A549 (cell line): ENCODE measurements around the gene ARHGEF4. TPM values are rescaled to one million over a fixed set of nuclear protein-coding genes. Genes with fewer than 3 reads are reported as not detected.

ENCODE experiments used
- ATAC-seq, 2 experiments: fragments of 200-7000 bp in 1 of 2; fragments of >200 bp in 1 of 2; cut with Nextera tagmentation in 1 of 2; cut with Tn5 transposase in 1 of 2; 3 replicates each; pipeline versions ENCODE4 v1.8.0 to v1.9.1; 2018 to 2020; ENCODE audit warnings: mild to moderate bottlenecking in 1 of 2, moderate library complexity in 1 of 2
- CTCF ChIA-PET: fragments of 300-600 bp; sonication (Branson Sonifier 250); formaldehyde crosslinking; extraction: SDS; loops from one replicate; lab custom pipeline; 2021; ENCODE audit warnings: antibody characterized with exemption, inconsistent platforms; lab: Yijun Ruan, JAX
- POLR2A ChIA-PET: fragments of 350-600 bp; formaldehyde crosslinking; extraction: SDS; loops from one replicate; lab custom pipeline; 2021; ENCODE audit warnings: antibody characterized with exemption, inconsistent platforms; lab: Yijun Ruan, JAX
- DNase-seq, 2 experiments: peaks; one replicate each; pipeline versions ENCODE4 v3.0.0 to v3.0.0-alpha.2; 2011 to 2016; ENCODE audit warnings: low read depth in 1 of 2, low spot score in 1 of 2
- FAIRE-seq: peaks from 2 replicates; lab custom pipeline; 2011; peaks lifted over from hg19 to GRCh38; lab: Jason Lieb, UNC
- H3K27ac ChIP-seq, 2 experiments: fragments of >200 bp; sonication (Bioruptor Twin); formaldehyde crosslinking; 3 replicates each; pipeline ENCODE4 v1.5.1; 2016 to 2017
- H3K4me1 ChIP-seq: fragments of >200 bp; sonication (Bioruptor Twin); formaldehyde crosslinking; 3 replicates; pipeline ENCODE4 v1.6.1; 2016
- H3K4me2 ChIP-seq: fragments of >200 bp; sonication (Bioruptor Twin); formaldehyde crosslinking; 3 replicates; pipeline ENCODE4 v1.6.1; 2016
- H3K4me3 ChIP-seq: fragments of >200 bp; sonication (Bioruptor Twin); formaldehyde crosslinking; 3 replicates; pipeline ENCODE4 v1.5.1; 2016
- H3K9me3 ChIP-seq: fragments of >200 bp; sonication (Bioruptor Twin); formaldehyde crosslinking; 3 replicates; pipeline ENCODE4 v1.6.1; 2016
- CBX2 ChIP-seq: fragments of 200-600 bp; sonication (generic); IDR thresholded peaks from 2 replicates; pipeline ENCODE4 v1.6.1; 2016; ENCODE audit warnings: low read depth, mild to moderate bottlenecking, borderline replicate concordance
- EHMT2 ChIP-seq: fragments of 200-600 bp; sonication (generic); IDR thresholded peaks from 2 replicates; pipeline ENCODE4 v1.6.1; 2016; ENCODE audit warnings: antibody characterized with exemption, low read depth, mild to moderate bottlenecking, moderate library complexity
- FOSB ChIP-seq: fragments of 250-450 bp; sonication (Bioruptor Pico); IDR thresholded peaks from 2 replicates; pipeline ENCODE4 v1.5.0; 2020; ENCODE audit warnings: mild to moderate bottlenecking, moderate library complexity
- FOSL2 ChIP-seq, 2 experiments: fragments of 450-650 bp in 1 of 2; fragments of >200 bp in 1 of 2; sonication (Bioruptor Twin) in 1 of 2; formaldehyde crosslinking; IDR thresholded peaks; 2 replicates each; pipeline versions ENCODE4 v1.5.0 to v1.6.1; 2016 to 2020; ENCODE audit warnings: mild to moderate bottlenecking in 1 of 2, moderate library complexity in 1 of 2
- FOXS1 ChIP-seq: fragments of 250-450 bp; sonication (Bioruptor Pico); IDR thresholded peaks from 2 replicates; pipeline ENCODE4 v1.5.0; 2020; ENCODE audit warnings: mild to moderate bottlenecking, moderate library complexity
- GATA3 ChIP-seq: IDR thresholded peaks from 2 replicates; pipeline ENCODE4 v1.6.1; 2012; ENCODE audit warnings: borderline replicate concordance
- HEYL ChIP-seq: fragments of 250-450 bp; sonication (Bioruptor Pico); IDR thresholded peaks from 2 replicates; pipeline ENCODE4 v1.8.0; 2021; ENCODE audit warnings: mild to moderate bottlenecking, moderate library complexity
- HOXB5 ChIP-seq: fragments of 250-450 bp; sonication (Bioruptor Pico); IDR thresholded peaks from 2 replicates; pipeline ENCODE4 v1.5.0; 2020; ENCODE audit warnings: mild to moderate bottlenecking, moderate library complexity
- MAFK ChIP-seq: fragments of 450-650 bp; IDR thresholded peaks from 2 replicates; pipeline ENCODE4 v1.6.1; 2014; ENCODE audit not compliant: partially characterized antibody
- MYC ChIP-seq: IDR thresholded peaks from 2 replicates; pipeline ENCODE4 v1.6.1; 2012; ENCODE audit warnings: mild to moderate bottlenecking, inconsistent platforms, low read length, improper control_type of control experiment, borderline replicate concordance
- RARB ChIP-seq: fragments of 250-450 bp; sonication (Bioruptor Pico); IDR thresholded peaks from 2 replicates; pipeline ENCODE4 v1.8.0; 2021; ENCODE audit warnings: mild to moderate bottlenecking, moderate library complexity
- RFX5 ChIP-seq: fragments of 450-650 bp; IDR thresholded peaks from 2 replicates; pipeline ENCODE4 v1.7.1; 2014; ENCODE audit warnings: antibody characterized with exemption, mild to moderate bottlenecking, moderate library complexity
- RNF2 ChIP-seq: fragments of 200-600 bp; sonication (generic); IDR thresholded peaks from 2 replicates; pipeline ENCODE4 v1.6.1; 2016; ENCODE audit warnings: low read depth, mild to moderate bottlenecking, antibody characterized with exemption, moderate library complexity, borderline replicate concordance
- SREBF2 ChIP-seq: fragments of 450-650 bp; IDR thresholded peaks from 2 replicates; pipeline ENCODE4 v1.6.1; 2014; ENCODE audit warnings: mild to moderate bottlenecking, moderate library complexity
- TFCP2L1 ChIP-seq: fragments of 250-450 bp; sonication (Bioruptor Pico); IDR thresholded peaks from 2 replicates; pipeline ENCODE4 v1.5.0; 2021; ENCODE audit warnings: mild to moderate bottlenecking
- ZC3H11A ChIP-seq: fragments of 450-650 bp; IDR thresholded peaks from 2 replicates; pipeline ENCODE4 v1.6.1; 2014; ENCODE audit warnings: antibody characterized with exemption, mild to moderate bottlenecking
- ZFP36 ChIP-seq: fragments of 450-650 bp; IDR thresholded peaks from 2 replicates; pipeline ENCODE4 v1.6.1; 2014; ENCODE audit warnings: borderline replicate concordance; ENCODE audit not compliant: partially characterized antibody
- ZNF302 ChIP-seq: fragments of 250-450 bp; sonication (Bioruptor Pico); IDR thresholded peaks from 2 replicates; pipeline ENCODE4 v1.9.0; 2021; ENCODE audit warnings: inconsistent platforms, mild to moderate bottlenecking, moderate library complexity
- WGBS: methylation state at CpG from one replicate; pipeline ENCODE4 v1.1.6; 2017; ENCODE audit errors: missing lambda C conversion rate; 5-methylcytosine and 5-hydroxymethylcytosine counted together
- polyA plus RNA-seq, 4 experiments: library from polyadenylated mRNA; depleted of rRNA in 3 of 4; stranded (reverse); fragments of >200 nt; fragmentation: RNase III in 1 of 4; extraction: RNeasy Plus Mini Kit Qiagen cat#74134 plus additional on column Dnase treatment in 1 of 4; gene quantifications; 2 replicates in 3 of 4; 3 replicates in 1 of 4; pipeline ENCODE4 v1.2.3, GENCODE V29; 2011 to 2017
- TF ChIP-seq, protein P1 (sequence below): IDR thresholded peaks from 2 replicates; pipeline ENCODE4 v1.6.1; 2012; ENCODE audit warnings: low read depth, borderline replicate concordance
- TF ChIP-seq, protein P2 (sequence below): fragments of 250-450 bp; sonication (Bioruptor Pico); IDR thresholded peaks from 2 replicates; pipeline ENCODE4 v1.5.0; 2020; ENCODE audit warnings: low read depth, mild to moderate bottlenecking, moderate library complexity
- TF ChIP-seq, protein P3 (sequence below): fragments of 150-350 bp; IDR thresholded peaks from 2 replicates; pipeline ENCODE4 v1.6.1; 2014; ENCODE audit warnings: low read depth, mild to moderate bottlenecking, low read length

Gene ARHGEF4
- polyA plus RNA-seq, 2 of the 4 experiments (the other 2 are of a cell fraction) = 1.00 to 2.1 TPM

DNA sequence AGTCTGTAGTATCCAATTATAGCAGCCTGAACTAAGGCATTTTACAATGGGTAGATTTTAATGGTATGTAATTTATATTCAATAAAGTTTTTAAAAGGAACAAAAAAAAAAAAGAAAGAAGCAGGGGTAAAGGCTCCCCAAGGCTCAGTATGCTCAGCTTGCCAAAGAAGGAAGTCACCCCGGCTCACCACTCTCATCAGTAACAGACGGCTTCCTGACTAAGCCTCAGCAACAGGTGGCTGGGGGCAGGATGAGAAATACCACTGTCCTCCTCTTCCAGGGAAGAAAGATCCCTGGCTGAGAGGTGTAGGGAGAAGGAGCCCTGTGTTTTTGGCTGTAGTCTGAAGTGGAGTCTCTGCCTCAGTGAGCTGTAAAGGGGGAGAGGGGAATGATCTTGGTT lies 121.2 kb downstream of the ARHGEF4 start:
- FAIRE-seq = no peak
- no peak overlapping the region for H3K4me2 ChIP-seq
- ChIA-PET CTCF (interaction anchor here (1.1 kb wide), 1 partner anchor 161 kb away, joined by 3 read pairs; no protein-coding TSS in a partner anchor), POLR2A (no interaction called here)
- no peak for ATAC-seq
- TF ChIP-seq, protein P1, sequence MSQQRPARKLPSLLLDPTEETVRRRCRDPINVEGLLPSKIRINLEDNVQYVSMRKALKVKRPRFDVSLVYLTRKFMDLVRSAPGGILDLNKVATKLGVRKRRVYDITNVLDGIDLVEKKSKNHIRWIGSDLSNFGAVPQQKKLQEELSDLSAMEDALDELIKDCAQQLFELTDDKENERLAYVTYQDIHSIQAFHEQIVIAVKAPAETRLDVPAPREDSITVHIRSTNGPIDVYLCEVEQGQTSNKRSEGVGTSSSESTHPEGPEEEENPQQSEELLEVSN = no peak
- TF ChIP-seq HEYL (CRISPR knock-in tag) (no peak), RNF2 (no peak), FOSL2 (IDR thresholded peaks at IDR 0.05) (no peak), FOSL2 (CRISPR knock-in tag; IDR thresholded peaks at IDR 0.05) (no peak), ZC3H11A (no peak)
- TF ChIP-seq, all 56 proteins: peak for 0
- Histone ChIP-seq H3K9me3 (peaks cover 20% of the 10 kb centered on the region), H3K27ac (no peak overlapping the region), H3K4me1 (no peaks in the 10 kb centered on the region), H3K4me3 (no peak overlapping the region)
- 58% methylated on average over 2 of the region's 2 CpGs for WGBS
- DNase-seq = no peak

DNA sequence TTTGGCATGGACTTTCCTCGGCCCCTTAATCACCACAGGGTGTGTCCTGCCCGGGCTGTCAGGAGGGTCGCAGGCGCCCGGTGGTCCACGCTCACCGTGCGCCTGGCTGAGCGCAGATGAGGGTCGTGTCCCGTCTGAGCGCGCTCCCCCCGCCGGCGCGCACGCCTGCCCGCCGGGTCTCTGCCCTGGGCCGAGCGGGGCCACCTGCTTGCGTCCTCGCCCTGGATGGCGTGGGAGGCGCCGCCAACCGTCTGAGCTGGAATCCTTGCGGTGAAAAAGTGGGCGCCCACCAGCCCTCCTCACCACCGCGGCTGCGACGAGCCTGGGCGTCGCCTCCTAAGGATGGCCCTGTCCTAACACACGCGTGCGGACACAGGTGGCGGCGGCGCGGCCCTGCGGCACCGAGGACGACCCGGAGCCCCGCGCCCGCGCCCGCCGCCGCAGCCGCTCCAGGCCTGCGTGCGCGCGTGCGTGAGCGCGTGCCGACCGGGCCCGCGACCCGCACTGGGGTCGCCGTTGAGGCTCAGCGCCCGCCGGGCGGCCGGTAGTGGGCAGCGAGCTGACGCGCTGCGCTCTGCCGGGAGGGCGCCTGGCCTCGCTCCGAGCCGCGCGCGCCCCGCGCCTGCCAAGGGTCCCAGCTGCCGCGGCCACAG lies 126.6 kb downstream of the ARHGEF4 start:
- peak in 1 of 2 experiments; percentile 12; a peak in 1 of 6 replicates for ATAC-seq
- POLR2A ChIA-PET = no interaction called here
- no CpG with 5 or more reads among the region's 90 CpGs for WGBS
- Histone ChIP-seq H3K4me2 (peak overlapping the region; percentile 97), H3K9me3 (no peaks in the 10 kb centered on the region), H3K27ac (peak overlapping the region in 1 of 2 experiments; percentile 76; a peak in 4 of 6 replicates), H3K4me3 (peak overlapping the region; percentile 50), H3K4me1 (no peaks in the 10 kb centered on the region)
- CTCF ChIA-PET = interaction anchor here (0.6 to 3.2 kb wide), 10 partner anchors 11 to 161 kb away, joined by 3 to 10 read pairs (median 4); no protein-coding TSS in a partner anchor
- TF ChIP-seq, protein P2, sequence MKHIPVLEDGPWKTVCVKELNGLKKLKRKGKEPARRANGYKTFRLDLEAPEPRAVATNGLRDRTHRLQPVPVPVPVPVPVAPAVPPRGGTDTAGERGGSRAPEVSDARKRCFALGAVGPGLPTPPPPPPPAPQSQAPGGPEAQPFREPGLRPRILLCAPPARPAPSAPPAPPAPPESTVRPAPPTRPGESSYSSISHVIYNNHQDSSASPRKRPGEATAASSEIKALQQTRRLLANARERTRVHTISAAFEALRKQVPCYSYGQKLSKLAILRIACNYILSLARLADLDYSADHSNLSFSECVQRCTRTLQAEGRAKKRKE = no peak
- TF ChIP-seq, protein P1 = no peak
- no peak for TF ChIP-seq FOXS1 (CRISPR knock-in tag)
- TF ChIP-seq MAFK = no peak
- TF ChIP-seq SREBF2 = no peak
- TF ChIP-seq TFCP2L1 (CRISPR knock-in tag) = no peak
- TF ChIP-seq FOSB (CRISPR knock-in tag) = no peak
- TF ChIP-seq ZNF302 (CRISPR knock-in tag) = no peak
- no peak for TF ChIP-seq CBX2
- TF ChIP-seq GATA3 = no peak
- no peak for TF ChIP-seq RARB (CRISPR knock-in tag)
- TF ChIP-seq ZFP36 = no peak
- TF ChIP-seq RFX5 = no peak
- TF ChIP-seq ZC3H11A = no peak
- TF ChIP-seq, protein P3, sequence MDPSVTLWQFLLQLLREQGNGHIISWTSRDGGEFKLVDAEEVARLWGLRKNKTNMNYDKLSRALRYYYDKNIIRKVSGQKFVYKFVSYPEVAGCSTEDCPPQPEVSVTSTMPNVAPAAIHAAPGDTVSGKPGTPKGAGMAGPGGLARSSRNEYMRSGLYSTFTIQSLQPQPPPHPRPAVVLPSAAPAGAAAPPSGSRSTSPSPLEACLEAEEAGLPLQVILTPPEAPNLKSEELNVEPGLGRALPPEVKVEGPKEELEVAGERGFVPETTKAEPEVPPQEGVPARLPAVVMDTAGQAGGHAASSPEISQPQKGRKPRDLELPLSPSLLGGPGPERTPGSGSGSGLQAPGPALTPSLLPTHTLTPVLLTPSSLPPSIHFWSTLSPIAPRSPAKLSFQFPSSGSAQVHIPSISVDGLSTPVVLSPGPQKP = no peak
- no peak for TF ChIP-seq HOXB5 (CRISPR knock-in tag)
- TF ChIP-seq MYC = no peak
- TF ChIP-seq EHMT2 = no peak
- no peak for DNase-seq
- no peak for FAIRE-seq
